Activated CD8-positive, alpha-beta memory T cell treated with anti-CD3 and anti-CD28 coated beads for 4 hours (primary cell): Measurements from ENCODE around the gene PARS2.

Experiments used
- DNase-seq, 2 donors: peaks; one replicate each; pipeline ENCODE4 v3.0.0-alpha.2; 2020; ENCODE audit warnings: low read depth in 2 of 2

PARS2 gene

DNA sequence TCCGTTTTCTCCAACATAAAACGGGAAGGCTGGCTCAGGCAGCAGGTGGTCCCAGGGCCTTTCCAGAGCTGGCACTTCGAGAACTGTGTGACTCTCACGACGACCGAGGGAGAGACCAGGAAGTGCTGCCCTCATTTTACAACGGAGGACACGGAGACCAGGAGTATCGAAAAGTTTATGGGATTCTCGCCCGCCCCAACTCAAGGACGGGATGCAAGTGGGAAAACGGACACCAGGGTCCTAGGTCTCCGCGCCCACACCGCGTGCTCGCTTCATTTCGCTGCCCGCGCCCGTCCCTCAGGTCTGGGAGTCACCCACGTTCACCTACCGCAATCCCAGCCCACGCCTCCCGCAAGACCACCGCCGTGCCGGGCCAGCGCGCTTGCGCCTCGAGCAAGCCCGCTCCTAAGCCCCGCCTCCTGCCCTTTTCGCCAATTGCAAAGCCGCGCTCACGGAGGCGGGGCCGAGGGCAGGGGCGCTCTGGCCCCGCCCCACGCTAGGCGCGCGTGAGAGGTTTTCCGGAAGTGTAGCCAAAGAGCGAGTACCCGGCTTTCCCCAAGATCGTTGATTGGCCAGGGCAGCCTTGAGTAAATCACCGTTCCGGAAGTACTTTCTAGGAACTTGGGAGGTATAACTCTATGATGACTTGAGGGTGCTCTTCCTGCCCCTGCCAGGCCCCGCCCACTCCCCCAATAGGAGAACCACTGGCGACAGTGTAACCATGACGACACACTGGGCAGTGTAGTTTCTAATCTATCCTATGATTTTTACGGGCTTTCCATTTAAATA is at the start of gene PARS2:
Gene PARS2, minus strand, starts transcription at position 391 of the 789 bp plus-strand sequence. CDS start 5,362 bp downstream, outside the sequence.
- peak; percentile 92 to 94 for DNase-seq

DNA sequence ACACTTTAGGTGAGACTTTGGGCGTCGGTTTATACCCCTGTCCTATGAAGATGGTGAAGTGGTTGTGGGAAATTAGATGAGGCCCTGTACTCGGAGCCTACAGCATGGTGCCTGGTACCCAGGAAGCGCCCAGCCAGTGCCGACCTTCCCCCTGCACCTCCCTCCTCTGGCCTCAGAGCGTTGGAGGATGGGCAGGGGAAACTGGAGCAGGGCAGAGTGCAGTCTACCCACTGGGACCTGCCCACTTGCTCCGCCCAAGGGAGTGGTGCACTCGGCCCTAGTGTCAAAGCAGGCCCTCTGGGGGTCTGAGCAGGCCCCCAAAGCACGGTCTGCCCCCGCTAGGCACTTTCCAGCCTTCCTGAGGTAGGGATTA is 49.8 kb upstream of the PARS2 start:
- DNase-seq, result no peak

DNA sequence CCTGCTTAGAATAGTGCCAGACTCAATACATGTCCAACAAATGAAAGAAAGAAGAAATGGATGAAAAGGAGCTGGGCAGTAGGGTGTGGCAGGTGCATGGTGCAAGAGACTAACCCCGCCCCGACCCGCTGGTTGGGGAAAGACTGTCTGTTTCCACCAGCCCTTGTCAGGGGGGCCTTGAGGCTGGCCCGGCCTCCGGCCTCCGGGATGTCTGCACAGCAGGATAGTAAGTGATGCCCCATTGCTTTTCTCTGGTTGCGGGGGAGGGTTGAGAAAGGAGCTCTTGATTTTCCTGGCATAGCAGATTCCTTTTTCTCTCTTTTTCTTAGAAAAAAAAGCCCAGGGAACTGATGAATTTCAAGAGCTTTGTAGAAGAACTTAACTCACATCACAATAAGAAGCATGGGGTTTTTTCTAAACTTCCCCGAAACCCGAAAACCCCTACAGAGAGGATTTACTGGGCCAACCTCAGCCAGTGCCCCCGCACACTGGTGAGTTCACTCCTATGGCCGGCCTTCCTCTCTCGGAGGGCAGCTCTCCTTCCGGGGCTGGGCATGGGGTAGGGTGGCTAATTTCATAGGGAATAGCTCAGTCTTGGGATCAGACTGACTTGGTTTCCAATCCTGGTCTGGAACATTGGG is 49.3 kb upstream of the PARS2 start:
- DNase-seq, result no peak

DNA sequence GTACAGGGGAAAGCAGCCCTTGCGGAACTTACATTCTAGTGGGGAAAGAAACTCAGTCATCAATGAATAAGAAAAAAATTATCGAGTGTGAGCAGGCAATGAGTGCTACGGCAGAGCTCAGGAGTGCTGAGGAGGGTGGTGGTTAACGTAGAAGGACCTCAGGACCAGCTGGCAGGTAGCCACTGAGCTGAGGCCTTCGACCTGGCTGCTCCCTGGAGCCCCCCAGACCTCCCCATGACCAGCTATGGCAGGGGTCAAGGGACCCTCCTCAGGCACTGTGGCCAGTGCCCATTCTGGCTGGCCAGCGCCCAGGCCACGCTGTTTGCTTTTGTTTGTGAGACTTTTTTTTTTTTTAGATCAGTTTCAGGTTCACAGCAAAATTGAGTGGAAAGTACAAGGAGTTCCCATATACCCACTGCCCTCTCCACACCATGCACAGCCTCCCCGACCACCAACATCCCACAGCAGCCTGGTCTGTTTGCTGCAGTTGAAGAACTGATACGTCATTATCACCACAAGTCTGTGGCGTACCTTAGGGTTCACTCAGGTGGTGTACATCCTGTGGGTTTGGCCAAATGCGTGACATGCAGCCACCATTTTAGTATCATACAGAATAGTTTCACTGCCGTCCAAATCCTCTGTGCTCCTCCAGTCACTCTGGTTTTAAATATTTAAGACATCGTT is 48.6 kb upstream of the PARS2 start:
- no peak for DNase-seq

DNA sequence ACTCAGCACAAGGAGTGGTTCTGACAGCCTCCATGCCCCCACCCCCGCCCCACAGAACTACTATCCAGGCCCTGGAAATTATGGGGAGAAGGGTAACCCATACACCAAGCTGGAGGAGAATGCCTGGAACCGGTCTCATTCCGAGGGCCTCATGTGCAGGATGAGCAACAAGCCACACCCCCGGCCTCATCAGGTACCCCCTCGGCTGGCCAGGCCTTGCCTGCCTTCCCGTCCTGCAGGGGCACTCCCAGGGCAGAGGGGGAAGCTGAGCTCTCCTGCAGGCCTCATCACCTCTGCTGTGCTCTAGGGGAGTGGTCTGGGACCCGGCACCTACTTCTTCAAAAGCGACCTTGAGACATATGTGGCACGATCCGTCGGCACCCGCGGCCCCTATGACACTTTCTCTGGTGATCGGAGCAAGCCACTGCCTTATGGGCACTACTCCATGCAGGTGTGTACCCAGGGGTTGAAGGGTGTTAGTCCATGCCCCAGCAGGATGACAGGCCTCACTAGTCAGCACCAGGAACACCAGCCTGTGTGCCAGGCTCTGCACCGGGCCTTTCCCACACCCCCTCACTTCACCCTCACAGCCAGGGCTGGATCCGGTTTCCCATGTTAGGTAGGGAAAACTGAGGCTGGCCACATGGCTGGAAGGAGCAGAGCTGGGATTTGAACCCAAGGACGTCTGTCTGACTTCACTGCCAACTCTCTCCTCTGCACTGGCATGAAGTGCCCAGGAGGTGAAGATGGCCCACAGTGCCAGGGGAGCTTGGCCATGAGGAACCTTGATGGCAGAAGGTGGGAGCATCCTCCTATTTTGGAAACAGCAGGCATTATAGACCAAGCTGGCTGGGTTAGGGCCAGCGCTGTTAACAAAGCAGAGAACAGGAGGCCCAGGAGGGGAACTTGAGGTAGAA is 47.7 kb upstream of the PARS2 start:
- no peak for DNase-seq

DNA sequence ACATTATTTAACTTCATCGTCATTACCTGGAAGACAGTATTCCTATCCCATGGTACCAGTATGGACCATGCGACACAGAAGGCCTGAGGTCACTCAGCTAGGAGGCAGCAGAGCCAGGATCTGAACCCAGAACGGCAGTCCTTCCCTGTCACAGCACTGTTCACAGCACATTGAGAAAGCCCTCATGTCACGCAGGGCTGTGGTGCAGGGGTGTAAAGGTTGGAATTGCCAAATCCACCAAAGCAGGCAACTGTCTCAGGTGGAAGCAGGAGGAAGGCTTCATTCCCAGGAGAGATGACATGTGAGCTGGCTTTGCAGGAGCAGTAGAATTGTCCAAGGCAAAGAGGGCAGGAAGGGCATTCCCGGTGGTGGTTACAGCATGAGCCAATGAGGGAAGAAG is 46.7 kb upstream of the PARS2 start:
- no peak for DNase-seq

DNA sequence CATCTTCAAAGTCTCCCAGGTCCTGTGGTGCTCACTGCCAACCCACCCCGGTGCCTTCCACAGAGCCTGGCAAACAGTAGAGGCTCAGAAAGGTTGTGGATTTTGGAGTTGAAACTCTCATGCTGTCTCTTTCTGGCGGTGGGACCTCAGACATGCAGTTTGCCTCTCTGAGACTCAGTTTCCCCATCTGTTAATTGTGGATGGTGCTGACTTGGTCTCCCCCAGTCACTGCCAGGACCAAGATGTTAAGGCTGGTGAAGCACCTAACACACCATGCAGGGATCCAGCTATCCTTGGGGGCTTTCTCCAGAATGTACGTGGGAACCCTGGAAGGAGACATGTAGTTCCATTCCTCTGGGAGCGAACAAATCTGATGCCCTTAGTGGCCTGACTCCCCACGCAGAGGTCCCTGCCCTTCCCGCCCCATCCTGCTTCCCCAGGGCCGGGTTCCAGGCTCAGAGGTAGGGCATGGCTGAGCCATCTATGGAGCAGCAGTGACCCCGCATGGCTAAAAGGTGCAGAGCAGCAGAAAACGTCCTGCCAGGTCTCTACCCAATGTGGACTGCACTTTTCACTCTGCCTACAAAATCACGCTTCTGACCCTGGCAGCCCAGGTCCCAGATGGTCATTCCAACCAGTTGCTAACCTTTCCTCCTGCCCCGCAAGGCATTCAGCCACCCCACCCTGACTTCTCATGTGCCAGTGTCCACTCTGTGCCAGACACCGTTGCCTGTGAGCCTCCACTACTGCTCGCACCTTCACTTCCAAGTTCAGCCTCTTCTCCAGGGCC is 46.0 kb upstream of the PARS2 start:
- DNase-seq, result peak; percentile 18 to 26

DNA sequence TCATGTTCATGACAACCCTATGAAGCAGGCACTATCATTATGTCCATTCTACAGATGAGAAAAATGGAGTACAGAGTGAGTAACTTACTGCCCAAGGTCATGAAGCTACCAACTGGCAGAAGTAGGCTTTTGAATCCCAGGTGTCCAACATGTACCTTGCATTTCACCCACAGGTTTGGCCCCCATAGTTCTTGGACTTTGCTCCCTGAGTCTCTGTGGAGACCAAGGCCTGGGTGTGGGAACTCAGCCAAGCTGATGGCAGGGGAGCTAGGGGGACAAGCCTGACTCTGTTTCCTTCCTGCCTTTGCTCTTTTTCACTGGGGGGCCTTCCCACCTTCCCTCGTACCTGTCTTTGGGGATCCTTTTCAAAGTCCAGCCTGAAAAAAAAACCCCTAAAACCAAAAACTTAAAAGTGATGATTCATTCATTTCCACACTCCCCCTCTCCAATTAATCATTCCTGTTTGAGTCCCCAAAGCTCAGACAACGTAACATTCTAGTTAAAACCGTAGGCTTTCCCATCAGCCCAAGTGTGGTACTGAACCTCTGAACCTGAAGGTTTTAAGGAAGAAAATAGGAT is 45.3 kb upstream of the PARS2 start:
- no peak for DNase-seq

DNA sequence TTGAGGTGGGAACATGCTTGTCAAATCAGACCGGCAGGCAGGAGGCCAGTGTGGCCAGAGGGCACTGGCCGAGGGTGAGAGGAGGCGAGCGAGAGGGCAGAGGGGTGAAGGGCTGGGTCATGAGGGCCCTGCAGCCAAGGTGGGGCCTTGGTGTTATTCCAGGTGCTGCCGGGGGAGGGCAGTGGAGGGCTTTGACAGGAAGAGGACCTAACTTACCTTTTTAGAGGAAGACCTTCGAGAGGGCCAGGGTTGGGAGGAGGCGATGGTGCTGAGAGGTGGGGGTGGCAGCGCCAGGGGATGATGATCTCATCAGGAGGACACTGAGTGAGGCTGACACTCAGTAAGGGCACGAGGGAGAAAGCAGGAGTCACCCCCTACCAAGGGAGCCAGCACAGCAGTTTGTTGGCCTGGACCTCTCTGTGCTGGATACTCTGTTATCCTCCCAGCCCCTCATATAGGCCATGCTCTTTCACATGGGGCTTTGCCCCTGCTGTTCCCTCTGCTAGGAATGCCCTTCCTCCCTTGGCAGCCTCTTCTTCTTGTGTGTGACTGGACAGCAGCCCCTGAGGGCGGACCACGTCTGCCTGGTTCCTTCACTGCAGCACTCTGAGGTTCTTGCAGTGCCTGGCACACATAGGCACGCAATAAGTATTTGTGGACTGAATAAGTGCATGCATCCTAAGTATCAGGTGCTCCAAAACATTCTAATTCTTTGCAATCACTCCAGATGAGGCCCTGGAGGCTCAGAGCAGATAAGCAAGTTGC is 44.3 kb upstream of the PARS2 start:
- DNase-seq, result no peak

DNA sequence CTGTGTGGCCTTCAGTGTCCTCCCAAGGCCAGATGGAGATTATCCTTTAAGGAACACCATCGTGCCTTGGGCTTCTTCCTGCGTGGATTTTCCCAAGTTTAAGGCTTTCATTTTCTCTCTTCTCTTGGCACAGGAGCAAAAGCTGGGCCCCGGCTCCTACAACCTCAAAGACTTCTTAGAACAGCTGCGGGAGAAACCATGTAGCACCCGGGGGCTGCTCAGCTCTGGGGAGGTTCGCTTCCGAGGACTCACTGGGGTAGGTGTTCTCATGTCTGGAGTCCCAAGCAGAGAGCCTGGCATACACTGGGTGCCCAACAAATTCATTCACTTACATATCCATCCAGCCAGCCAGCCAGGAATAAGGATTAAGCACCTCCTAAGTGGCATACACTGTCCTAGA is 43.4 kb upstream of the PARS2 start:
- DNase-seq, result no peak

DNA sequence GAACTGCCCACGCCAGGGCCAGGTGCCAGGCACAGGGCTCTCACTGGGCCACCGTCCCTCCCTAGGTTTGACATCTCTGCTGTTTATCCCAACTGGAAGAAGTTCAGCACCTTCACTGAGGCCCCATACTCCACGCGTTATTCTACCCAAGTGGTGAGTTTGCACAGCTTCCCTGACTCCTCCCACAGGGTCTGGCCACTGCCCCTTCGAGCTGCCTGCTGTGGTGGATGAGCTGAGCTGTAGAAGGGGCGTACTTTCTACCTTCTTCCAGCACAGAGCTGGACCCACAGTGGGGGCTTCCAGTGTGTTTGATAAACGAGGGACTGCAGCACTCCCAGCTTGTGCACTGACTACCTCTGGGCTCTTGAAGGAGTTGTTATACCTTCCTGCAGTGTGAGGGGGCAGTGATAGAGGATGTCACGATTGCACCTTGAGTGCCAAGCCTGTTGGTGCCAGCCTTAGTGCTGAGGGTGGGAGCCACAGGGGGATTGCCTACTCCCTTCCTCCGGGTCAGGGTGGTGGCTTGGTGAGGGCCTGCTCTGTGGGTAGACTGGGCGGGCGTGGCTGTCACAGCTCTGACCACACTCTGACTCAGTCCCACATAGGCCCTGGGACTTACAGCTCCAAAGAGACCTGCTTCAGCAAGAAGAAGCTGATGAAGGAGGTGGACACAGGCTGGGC is 42.7 kb upstream of the PARS2 start:
- DNase-seq, result peak; percentile 19 to 24

DNA sequence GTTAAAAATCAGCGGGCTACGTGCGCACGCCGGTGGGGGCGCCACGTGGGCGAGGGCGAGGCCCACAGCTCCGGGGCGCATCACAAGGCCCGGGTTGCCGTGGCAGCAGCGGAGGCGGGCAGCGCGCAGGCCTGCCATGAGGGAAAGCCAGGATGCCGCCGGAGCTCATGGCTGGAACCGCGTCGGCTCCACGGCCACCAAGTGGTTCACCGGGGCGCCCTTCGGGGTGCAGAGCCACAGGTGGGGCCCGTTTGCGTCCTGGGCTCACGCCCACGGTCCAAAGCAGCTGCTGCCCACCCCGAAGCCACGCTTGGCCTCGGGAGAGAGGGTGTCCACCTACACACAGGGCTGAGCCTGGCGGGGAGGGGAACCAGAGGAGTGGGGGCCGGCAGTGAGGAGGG is 41.7 kb upstream of the PARS2 start:
- DNase-seq, result no peak

DNA sequence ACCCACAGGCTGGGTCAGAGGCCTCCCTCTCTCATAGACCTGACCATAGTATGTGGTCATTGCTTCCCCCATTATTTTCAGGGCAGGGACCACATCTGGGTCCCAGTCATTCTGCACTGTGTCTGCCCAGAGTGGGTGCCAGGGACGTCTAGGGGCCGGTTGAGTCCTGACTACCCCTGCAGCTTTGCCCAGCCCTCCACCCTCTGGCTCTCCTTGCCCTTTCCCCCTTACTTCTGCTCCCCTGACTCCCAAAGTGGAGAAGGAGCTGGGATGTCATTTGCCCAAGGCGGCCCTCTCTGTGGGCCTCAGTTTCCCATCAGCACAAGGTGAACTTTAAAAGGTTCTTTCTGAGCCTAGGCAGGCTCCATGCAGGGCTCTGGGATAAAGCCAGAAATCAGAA is 41.1 kb upstream of the PARS2 start:
- no peak for DNase-seq

DNA sequence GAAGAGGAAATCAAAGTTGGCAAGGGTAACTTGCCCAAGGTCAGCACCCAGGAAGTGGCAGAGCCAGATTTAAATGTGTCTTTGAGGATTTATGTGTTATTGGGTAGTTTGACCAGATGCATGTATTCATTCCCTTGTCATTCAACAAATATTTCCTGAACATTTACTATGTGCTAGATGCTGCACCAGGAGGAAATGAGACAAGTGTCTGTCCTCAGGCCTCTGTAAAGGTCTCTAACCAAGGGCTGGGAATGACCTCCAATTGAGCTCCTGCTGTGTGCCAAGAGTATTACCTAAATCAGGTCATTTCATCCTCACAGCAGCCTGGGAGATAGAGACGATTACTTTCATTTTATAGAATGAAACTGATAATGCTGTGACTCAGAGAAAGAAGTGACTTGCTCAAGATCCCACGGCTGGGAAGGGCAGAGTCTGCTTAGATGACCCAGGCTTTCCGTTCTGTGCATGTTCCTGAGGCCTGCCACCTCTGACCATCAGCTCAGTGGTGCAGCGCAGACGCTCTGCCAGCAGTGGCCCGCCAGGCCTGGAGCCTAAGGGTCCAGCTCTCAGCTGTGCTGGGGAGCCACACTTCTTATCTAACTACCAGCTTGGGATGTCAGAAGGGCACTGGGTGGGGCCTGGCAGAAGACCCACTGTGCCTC is 40.3 kb upstream of the PARS2 start:
- DNase-seq, result no peak

DNA sequence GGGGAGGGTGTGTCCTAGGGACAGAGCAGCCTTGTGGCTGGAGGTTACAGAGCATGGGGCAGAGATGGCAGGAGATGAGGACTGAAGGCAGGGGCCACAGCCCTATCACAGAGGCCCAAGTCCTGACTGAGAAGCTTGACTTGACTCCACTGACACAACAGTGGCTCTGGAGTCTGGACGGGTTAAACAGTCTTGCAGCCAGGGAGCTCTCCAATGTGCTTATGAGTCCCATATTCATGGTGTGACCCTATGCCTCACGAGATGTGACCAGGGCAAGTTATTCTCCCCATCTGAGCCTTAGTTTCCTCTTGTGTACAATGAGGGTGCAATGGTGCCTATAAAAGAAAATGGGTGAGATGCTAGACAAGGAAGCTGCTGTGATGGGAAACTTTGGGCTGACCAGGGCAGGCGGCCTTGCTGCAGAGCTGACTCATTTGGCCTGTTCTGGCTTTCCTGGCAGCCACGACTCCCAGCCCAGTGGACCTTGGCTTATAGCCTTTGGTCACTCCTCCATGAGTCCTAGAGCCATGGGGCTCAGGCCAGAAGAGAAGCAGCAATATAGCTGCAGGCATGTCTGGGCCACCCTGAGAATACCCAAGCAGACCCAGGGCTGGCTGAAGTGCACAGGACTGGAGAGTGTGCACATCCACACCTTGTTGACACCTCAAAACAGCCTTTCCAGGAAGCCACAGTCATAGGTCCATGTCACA is 39.6 kb upstream of the PARS2 start:
- DNase-seq, result no peak

DNA sequence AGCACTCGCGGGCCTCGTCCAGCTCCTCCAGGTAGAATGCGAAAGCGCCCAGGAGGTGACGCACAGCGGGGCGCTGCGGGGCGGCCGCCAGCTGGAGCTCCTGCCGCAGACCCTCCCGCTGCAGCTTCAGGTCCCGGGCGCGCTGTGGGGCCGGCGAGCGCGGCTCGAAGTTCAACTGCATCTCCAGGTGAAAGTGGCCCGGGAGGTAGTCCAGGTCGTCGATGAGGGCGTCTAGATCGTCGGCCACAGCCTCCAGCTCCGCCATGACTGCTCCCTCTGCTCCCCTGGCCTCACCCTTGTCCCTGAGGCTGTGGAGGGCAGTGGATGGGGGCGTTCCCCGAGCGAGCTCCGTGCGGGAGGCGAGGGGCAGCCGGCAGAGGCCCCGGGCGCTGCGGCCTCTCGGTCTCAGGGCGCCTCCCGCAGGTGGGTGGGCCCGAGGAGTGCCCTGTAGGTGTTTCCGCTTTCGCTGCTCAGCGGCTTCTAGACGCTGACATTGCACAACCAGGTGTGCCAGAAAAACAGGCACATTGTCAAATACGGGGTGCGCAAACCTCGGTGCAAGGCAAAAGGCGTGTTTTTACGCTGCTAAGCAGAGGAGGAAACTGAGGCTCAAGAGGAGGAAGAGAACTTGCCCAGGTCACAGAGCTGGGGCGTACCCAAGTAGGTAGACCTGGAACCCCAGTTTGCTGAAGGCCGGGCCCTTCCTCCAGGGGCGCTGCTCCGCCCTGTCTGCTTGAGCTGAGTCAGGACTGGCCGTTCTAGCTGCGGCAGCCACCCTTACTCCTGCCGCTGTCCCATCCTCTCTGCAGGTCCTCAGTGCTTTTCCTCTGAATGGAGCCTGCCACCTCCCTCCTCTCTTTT is 36.8 kb upstream of the PARS2 start, which contains the start of gene TTC22:
Gene TTC22, minus strand, starts transcription at position 425 of the 861 bp plus-strand sequence. Its CDS starts 160 bp downstream, at position 265.
- DNase-seq, result peak; percentile 37 to 44
